Umbilical cord (tissue), 2 donors: ENCODE results near the gene STK11. TPM values are rescaled to one million over a fixed set of nuclear protein-coding genes. Genes with fewer than 3 reads are reported as not detected.
"Not testable (repeated sequence)": the region's sequence is repeated elsewhere in the genome, so short reads cannot be mapped to it uniquely, and the experiment has no call there.

ENCODE experiments used
- DNase-seq: peaks from one replicate; pipeline ENCODE4 v3.0.0-alpha.2; 2015; ENCODE audit warnings: low spot score
- total RNA-seq: library from RNA; depleted of rRNA; stranded (reverse); fragments of >200 nt; gene quantifications from one replicate; pipeline ENCODE4 v1.2.3, GENCODE V29; 2014; ENCODE audit warnings: low replicate concordance; ENCODE audit not compliant: insufficient read depth

STK11 gene
- total RNA-seq, 1 donor from 2014 or later = 60.4 TPM

DNA sequence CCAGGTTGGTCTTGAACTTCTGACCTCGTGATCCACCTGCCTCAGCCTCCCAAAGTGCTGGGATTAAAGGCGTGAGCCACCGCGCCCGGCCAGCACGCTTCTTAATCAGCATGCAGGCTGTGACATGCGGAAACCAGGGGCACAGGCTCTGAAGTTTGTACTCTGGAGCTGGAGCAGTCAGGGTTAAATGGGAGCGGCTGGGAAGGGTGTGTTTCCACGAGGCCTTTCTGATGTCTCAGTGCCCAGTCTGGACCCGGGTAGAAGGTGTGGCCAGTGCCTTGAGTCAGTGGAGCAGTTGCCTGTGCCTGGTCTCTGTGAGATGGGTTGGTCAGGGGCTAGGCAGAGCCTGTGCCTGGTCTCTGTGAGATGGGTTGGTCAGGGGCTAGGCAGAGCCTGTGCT, 3.3 kb downstream of the STK11 start:
- DNase-seq = not testable (repeated sequence)

DNA sequence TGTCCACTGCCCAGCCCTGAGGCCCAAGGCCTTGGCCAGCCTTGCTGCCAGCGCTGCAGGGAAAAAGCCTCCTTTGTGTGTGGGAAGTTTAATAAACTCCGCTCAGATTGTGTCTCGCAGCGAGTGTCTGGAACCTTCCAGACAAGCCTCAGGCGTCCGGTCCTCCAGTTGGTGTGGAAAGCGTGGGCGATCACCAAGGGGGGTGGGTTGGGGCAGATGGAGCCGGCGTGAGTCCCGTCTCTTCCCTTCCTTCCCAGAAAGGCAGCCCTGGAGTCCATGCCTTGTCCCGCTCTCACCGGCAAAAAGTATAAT, 4.6 kb downstream of the STK11 start:
- no peak for DNase-seq

DNA sequence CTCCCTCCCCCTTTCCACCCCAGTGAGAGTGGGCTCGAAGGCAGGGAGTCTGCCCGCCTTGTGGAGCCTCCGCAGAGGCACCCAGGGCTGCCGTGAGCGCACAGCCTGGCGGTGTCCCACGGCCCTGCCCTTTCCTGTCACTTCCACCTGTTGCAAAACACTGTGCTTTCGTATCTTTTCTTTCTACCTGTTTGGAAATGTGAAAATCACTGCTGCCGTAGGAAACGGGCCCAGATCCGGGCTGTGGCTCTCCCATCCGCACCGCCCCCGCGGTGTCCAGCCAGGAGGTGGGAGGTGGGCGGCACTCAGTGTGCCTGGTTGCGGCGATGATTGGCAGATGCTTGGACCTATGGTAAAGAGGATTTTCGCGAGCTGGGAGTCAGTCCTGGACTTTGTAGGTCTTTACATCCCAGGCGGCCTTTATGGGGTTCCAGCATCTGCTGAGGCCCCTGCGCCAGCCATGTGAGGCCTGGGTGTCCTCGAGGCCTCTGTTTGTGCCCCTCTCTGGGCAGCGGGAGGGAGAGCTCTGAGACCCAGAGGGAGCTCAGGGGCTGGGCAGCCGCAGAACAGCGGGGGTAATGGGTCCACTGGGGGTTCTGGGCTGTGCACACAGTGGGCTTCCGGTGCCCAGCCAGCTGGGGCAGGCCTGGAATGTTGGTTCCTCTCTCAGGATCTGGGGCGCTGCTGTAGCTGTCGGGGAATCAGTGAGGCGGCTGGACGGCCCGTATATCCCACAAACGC, 6.1 kb downstream of the STK11 start:
- no peak for DNase-seq

DNA sequence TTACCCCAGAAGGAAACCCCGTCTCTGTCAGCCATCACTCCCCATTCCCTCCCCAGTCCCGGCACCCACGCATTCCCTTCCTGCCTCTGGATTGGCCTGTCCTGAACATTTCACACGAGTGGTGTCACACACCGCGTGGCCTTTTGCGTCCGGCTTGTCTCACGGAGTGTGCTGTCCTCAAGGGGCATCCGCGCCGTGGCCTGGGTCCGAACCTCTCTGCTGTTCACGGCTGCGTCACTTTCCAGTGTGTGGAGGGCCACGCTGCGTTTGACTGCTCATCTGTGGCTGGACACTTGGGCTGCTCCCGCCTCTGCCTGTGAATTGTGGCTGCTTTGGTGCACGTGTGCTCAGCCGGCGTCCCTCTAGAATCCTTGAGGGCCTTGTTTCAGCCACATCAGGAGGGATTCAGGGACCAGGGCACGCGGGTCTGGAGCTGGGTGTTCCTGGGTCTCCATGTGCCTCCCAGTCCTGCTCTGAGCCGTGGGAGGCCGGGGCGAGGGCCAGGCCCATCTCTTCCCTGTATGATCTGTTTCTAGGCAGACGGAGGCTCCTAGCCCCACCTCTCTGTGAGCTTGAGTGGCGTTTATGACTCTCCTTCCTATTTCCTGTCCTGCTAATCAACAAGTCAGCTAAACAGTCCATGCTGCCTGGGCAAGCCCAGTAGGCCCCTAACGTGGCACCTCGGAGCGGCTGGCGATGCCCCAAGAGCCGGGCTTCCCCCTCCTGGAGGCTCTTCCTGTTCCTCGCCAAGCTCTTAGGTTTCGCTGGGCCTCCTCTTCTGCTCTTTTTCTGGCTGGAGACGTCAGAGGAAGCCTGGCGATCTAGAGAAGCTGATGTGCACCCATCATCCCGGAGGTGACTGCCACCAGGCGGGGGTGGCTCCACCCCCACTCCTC, 8.1 kb downstream of the STK11 start:
- peak; percentile 93 for DNase-seq

DNA sequence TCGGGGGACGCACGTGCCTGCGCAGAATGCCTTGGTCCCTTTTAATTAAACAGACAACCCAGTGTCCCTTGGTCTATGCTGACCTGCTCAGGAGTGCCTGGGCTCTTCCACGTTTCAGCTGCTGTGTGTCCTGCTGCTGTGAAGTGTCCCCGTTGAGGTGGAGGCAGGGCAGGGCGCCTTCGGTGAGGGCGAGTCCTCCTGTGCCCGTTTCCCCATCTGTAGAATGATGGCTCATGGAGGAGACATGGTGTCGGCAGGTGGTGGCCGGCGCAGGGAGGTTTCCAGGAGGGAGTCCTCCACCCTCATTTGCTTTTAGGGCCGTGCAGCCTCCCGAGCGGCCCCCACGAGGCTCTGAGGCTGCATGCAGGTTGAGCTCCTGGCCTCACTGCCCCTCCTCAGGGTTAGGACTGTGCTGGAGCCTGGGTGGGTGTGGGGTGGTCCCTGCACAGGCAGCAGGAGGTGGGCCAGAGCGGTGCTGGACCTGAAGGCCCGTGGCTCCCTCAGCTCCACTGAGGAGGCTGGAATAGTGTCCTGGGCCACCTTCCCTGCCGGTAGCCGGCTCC, 8.8 kb downstream of the STK11 start:
- no peak for DNase-seq

DNA sequence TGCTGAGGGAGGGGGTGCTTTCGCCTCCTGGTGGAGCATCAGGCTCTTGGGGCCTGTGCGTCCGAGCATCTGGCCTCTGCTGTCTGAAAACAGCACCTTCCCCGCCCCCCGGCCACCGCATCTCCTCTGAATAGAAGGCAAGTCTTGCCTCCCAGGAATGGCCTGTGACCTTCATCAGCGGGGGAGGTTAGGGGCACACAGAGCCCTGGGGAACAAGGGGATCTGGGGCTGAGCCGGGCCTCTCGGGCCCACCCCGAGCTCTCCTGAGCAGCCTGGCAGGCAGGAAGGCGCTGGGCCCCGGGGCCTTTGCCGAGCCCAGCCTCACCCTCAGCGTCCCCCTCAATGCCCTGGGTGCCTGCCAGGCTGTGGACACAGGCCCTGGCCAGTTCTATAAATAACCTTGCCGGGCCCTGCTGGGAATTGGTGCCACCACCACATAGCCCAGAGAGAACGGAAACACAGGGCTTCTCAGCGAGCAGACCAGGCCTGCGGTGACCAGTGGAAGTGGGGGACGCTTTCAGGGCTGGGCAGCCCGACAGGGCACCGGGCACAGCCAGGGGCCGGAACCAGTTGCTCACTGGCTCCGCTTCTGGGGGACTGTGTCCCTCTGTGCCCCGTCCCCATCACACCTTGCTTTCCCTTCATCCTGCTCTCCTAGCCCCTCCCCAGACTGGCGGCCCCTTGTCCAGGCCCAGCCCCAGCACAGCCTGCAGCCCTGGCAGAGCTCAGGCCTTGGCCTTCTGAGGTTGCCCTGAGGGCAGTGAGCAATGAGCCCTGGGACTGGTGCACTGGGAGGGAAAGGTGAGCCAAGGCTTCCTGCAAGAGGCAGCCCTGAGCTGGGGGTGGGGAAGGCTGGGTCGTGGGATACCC, 9.5 kb downstream of the STK11 start:
- DNase-seq = no peak

DNA sequence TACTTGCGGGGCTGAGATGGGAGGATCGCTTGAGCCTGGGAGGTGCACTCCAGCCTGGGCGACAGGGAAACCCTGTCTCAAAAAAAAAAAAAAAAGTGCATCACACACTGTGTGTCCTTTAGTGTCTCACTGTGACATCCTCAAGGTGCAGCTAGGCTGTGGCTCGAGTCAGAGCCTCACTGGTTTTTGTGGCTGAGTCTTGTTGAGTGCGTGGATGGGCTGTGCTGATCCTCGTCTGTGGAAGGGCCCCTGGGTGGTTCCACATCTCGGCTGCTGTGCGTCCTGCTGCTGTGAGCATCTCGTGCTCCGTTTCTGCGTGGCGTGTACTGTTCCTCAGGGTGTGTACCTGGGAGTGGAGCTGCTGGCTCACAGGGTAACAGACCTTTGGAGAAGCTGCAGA, 11.2 kb downstream of the STK11 start:
- DNase-seq = no peak

DNA sequence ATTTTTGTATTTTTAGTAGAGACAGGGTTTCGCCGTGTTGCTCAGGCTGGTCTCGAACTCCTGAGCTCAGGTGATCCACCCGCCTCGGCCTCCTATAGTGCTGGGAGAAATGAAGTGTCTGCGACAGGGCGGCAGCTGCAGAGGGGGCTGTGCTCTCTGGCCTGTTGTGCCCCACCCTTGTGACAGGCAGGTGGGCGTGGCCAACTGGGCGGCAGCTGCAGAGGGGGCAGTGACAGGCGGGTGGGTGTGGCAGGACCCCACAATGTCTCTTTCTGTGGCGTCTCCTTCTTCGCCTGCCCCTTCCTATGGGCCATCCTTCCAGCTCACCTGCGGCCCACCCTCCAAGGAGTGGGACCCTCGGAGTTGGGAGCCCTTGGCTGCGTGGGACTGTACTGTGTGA, 11.8 kb downstream of the STK11 start:
- no peak for DNase-seq

DNA sequence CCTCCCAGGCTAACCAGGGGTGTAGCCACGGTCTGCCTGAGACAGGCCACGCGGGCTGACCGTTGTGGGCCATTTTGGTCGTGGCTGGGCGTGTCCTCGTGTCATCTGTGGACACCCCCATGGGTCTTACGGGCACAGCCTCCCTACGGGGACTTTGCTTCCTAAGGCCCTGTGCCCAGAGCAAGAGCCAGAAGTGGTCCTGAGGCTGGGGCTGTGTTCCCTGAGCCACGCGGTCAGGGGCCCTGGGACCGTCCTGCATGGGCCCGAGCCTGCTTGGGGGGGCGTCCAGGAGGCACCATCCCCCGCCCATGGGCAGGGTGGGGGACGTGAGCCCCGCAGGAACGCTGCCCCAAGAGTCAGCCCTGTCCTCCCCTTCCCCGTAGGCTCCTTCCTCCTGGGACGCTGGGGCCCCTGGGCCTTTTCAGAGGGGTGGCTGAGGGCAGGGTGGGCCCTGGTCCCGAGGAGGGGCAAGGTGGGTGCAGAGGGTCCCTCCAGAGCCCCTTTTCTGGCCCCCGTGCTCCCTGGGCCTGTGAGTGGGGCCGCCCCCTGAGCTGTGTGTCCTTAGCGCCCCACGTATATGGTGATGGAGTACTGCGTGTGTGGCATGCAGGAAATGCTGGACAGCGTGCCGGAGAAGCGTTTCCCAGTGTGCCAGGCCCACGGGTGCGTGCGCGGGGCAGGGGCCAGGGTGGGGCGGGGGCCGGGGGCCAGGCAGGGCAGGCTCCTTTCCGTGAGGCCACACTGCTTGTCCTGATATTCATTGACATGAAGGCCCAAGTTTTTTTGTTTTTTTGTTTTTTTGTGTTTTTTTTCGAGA, 13.4 kb downstream of the STK11 start:
- no peak for DNase-seq

DNA sequence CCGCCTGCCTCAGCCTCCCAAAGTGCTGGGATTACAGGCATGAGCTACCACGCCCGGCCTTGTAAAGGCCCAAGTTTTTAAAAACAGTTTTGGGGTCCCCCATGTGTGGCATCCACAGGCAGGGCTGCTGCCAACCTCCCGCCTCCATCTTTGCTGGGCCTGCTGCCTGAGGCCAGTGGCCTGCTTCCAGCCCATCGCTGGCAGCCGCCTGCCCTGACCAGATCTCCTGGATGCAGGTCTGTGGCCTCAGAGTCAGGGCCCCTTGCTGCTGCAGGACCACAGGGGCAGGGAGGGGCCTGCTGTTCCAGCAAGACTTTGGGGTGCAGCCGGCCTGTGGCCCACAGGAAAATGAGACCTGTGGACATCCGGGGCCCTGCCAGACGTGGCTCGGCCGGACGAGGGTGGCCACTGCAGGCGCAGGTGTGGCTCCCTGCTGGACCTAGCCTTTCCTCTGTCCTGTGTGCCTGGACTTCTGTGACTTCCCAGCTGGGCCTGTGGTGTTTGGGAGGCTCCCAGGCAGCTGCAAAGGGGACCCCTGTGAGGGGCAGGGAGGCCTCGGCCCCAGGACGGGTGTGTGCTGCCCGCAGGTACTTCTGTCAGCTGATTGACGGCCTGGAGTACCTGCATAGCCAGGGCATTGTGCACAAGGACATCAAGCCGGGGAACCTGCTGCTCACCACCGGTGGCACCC, 14.4 kb downstream of the STK11 start:
- DNase-seq = no peak

DNA sequence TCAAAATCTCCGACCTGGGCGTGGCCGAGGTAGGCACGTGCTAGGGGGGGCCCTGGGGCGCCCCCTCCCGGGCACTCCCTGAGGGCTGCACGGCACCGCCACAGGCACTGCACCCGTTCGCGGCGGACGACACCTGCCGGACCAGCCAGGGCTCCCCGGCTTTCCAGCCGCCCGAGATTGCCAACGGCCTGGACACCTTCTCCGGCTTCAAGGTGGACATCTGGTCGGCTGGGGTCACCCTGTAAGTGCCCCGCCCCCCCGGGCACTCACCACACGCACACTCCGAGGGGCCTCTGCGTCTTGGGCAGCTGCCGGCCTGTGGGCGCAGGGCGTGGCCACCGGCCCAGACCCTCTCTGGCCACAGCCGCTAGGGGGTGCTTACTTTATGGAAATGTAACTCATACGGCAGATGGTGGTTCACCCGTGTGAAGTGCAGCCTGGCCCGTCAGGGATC, 14.9 kb downstream of the STK11 start:
- no peak for DNase-seq

DNA sequence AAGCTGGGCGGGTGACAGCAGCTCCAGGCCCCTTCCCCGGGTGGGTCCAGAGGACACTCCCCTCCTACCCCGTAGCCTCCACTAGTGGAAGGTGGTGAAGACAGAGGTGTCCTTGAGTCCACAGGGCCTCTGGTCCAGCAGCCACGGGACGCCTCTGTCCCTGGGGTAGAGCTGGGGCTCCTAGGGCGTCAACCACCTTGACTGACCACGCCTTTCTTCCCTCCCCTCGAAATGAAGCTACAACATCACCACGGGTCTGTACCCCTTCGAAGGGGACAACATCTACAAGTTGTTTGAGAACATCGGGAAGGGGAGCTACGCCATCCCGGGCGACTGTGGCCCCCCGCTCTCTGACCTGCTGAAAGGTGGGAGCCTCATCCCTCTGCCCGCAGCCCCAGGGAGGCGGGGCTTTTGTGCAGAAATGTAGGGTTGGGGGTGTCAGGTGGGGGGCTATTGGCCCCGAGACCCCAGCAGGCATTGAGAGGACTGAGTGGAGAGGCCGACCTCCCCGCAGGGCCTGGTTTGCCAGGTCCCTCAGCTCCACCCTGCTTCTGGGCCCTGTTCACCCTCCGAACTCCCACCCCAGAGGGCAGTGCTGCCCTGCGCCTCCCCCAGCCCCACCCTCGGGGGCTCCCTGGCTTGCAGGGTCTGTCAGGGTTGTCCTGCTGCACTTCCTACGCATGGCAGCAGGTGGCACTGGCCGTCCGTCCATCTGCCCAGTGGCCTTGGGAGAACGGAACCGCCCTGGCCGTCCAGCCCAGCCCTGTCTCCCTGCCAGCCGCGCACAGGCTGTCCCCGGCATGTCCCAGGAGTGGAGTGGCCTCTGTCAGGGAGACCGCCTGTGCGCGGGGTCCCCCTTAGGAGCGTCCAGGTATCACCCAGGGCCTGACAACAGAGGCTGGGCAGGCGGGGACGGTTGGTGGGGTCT, 15.7 kb downstream of the STK11 start:
- DNase-seq = no peak

DNA sequence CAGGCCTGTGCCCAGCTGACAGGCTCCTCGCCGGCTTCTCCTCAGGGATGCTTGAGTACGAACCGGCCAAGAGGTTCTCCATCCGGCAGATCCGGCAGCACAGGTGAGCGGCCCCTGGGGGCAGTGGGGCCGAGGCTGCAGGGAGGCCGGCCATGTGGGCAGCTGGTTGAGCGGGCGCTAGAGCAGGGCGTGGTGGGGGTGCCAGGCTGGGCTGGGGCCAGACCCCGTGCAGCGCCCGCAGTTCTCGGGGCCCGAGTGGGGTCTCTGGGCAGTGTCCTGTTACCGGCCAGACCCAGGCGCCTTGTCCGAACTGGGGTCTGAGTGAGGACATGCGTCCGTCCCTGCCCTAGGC, 16.3 kb downstream of the STK11 start:
- no peak for DNase-seq

DNA sequence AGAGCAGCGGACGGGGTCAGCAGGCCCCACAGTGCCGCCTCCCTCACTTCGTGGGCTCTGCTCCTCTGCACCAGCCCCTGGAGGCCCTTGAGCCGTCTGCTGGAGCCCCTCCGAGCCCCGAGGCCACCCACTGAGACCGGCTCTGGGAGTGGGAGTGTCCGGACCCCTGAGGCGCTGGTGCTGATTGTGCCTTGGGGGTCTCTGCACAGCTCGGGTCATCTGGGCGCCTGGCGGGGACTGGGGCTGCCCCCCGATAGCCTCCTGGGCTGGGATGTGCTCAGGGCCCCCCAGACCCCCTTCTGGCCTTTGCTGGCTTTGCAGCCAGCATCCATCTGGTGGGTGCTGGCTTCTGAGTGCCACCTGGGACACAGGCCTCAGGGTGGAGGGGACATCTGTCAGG, 16.8 kb downstream of the STK11 start:
- DNase-seq = no peak

DNA sequence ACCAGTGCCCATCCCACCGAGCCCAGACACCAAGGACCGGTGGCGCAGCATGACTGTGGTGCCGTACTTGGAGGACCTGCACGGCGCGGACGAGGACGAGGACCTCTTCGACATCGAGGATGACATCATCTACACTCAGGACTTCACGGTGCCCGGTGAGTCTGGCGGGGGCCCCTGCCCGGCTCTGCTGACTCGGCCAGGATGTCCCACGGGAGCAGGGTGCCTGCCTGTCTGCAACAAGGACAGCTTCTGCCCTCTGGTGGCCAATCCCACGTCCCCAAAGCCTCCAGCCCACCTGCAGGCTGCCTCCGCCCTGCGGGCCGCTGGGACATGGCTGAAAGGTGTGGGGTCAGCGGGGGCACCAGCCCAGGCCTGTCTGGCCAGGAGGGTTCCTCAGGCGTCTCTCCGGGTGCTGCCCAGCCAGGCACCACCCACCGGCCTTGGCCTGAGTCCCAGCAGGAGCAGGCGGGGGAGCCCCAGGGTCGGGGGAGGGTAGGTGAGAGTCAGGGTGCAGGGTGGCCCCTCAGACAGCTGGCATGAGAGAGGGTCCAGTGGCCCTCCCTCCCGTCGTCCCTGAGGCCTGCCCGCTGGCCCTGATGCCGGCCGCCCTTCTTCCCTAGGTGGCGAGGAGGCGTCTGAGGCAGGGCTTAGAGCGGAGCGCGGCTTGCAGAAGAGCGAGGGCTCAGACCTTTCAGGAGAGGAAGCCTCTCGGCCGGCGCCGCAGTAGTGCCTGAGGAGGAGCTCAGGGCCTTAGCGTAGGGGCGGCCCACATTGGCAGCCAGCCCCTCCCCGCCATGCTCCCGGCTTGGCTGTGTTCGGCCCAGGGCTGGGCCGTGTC, 17.7 kb downstream of the STK11 start:
- DNase-seq = no peak

DNA sequence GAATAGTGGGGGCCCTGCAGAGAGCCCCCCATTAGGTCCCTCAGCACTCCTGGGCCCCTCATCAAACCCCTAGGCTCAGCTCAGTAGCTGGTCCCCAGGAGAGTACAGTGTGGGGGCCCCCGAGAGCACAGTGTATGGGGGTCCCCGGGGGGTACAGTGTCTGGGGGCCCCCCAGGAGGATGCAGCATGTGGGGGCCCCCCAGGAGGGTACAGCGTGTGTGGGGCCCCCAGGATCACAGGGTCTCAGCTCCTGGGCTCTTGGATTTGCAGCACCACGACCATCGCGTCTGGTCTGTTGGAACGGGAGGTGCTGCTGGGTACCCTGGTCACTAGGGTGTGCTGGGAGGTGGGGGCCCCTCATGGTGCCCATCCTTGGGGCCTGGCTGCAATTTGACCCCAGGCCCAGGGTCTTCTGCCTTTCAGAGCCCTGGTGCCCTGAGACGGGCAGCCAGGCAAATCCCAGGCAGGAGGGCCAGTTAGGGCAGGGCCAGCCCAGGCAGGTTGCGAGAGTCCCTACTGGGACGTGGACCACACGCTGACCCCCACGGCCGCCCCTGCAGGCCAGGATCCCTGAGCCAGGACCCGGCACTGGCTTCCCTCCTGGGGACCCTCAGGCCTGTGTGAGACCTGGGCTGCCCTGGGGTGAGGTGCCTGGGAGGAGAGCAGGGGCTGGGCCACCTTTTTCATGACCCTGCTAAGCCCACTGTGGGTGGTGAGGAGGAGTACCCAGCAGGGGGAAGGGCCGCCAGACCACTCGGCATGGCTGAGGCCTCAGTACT, 18.7 kb downstream of the STK11 start:
- DNase-seq = no peak

DNA sequence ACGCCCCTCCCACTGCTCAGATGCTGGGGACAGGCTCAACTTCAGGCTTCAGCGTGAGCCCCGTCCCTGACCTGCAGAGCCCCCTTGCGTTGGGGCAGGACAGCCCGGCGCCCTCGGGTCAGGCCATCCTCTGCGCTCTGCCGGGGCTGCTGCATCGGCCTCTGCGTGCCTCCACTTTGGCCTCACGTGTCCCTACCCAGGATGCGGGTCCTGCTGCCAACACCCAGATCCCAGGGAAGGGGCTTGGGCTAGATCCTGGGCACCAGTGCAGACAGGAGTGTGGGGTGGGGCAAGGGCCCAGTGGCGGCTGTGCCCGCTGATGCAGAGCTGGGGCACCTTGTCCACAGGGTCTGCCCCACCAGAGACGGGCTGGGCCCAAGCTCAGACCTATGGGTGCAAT, 19.3 kb downstream of the STK11 start:
- DNase-seq = no peak
